Measurements from ENCODE around the gene BSN. TPM values are rescaled to one million over a fixed set of nuclear protein-coding genes. Genes with fewer than 3 reads are reported as not detected.

Gene BSN
- total and polyA plus RNA-seq, 2 donors (not counting 1 experiment from before 2014, with no cell fraction given), result 0.03 to 0.20 TPM

- no peak overlapping the region for H3K27ac ChIP-seq (ENCODE audit: low read length in 2 of 2)
- H2AFZ ChIP-seq (ENCODE audit: insufficient read depth, low read depth, low read length, poor library complexity, severe bottlenecking), result no peak overlapping the region
- no peaks in the 10 kb centered on the region for H3K27me3 ChIP-seq (replicated peaks in 1 of 4; ENCODE audit: control extremely low read depth in 1 of 4, control insufficient read depth in 3 of 4, insufficient read depth in 4 of 4, low read length in 3 of 4)
- intact Hi-C loops (cut with micrococcal nuclease), result no loop called here
- no peaks in the 10 kb centered on the region for H3K79me2 ChIP-seq (ENCODE audit: control insufficient read depth, insufficient read depth, low read length)
- 96% methylated on average over 4 of the region's 7 CpGs for WGBS (ENCODE audit: insufficient coverage)
- ChIA-PET POLR2A (no interaction called here), CTCF (interaction anchor here (1.0 to 7.0 kb wide), 2 partner anchors 135 to 303 kb away, joined by 5 to 161 read pairs; no protein-coding TSS in a partner anchor)
- peaks cover 0 to 6% of the 10 kb centered on the region in 2 donors for H3K4me1 ChIP-seq (ENCODE audit: control insufficient read depth in 2 of 2, insufficient read depth in 2 of 2, low read length in 2 of 2)
- H3K9me3 ChIP-seq (ENCODE audit: control extremely low read depth in 1 of 3, control insufficient read depth in 2 of 3, insufficient read depth in 1 of 3, low read length in 2 of 3), result no peaks in the 10 kb centered on the region
- no peak overlapping the region for H3K9ac ChIP-seq (ENCODE audit: low read length)
- no peaks in the 10 kb centered on the region for H4K20me1 ChIP-seq (ENCODE audit: control insufficient read depth, insufficient read depth, low read length, poor library complexity, severe bottlenecking)
- no peak for ATAC-seq (ENCODE audit: low read depth)
- TF ChIP-seq, protein P1, sequence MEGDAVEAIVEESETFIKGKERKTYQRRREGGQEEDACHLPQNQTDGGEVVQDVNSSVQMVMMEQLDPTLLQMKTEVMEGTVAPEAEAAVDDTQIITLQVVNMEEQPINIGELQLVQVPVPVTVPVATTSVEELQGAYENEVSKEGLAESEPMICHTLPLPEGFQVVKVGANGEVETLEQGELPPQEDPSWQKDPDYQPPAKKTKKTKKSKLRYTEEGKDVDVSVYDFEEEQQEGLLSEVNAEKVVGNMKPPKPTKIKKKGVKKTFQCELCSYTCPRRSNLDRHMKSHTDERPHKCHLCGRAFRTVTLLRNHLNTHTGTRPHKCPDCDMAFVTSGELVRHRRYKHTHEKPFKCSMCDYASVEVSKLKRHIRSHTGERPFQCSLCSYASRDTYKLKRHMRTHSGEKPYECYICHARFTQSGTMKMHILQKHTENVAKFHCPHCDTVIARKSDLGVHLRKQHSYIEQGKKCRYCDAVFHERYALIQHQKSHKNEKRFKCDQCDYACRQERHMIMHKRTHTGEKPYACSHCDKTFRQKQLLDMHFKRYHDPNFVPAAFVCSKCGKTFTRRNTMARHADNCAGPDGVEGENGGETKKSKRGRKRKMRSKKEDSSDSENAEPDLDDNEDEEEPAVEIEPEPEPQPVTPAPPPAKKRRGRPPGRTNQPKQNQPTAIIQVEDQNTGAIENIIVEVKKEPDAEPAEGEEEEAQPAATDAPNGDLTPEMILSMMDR (IDR thresholded peaks at IDR 0.05), result no peak
- no peak for TF ChIP-seq EZH2 (IDR thresholded peaks at IDR 0.05; ENCODE audit: borderline replicate concordance, insufficient read depth, low read depth, low read length, poor library complexity, severe bottlenecking)
- no peak overlapping the region for H3K27ac Mint-ChIP-seq
- no peak for DNase-seq
- no peak overlapping the region for H3K4me2 ChIP-seq (replicated peaks; ENCODE audit: low read depth, low read length, poor library complexity, severe bottlenecking)
- H3K4me3 Mint-ChIP-seq, result no peak overlapping the region
- no peak overlapping the region for H3K4me3 ChIP-seq (ENCODE audit: control extremely low read depth in 1 of 5, extremely low read depth in 1 of 5, insufficient read depth in 1 of 5, low read depth in 2 of 5, low read length in 4 of 5)
- H3K9me3 Mint-ChIP-seq (ENCODE audit: insufficient read depth), result no peaks in the 10 kb centered on the region
- peaks cover 7% of the 10 kb centered on the region for H3K4me1 Mint-ChIP-seq
- peaks cover 0 to 20% of the 10 kb centered on the region in 2 experiments for H3K36me3 ChIP-seq (replicated peaks in 1 of 2; ENCODE audit: control extremely low read depth in 1 of 2, control insufficient read depth in 1 of 2, extremely low read depth in 1 of 2, insufficient read depth in 2 of 2, low read length in 1 of 2)
- no peaks in the 10 kb centered on the region for H3K27me3 Mint-ChIP-seq
Observed at GRCh38 chr3:49535971-49536874, 18.1 kb upstream of the BSN start.
